HG03103 (cell line): ENCODE data around the gene CFAP43.
A peak's percentile ranks its signal among the peaks of the same experiment; 100 is the strongest.
"Not testable (repeated sequence)": the region's sequence is repeated elsewhere in the genome, so short reads cannot be mapped to it uniquely, and the experiment has no call there.

Experiments
- ATAC-seq: cut with Tn5 transposase; IDR thresholded peaks from one replicate; pipeline ENCODE4 v1.9.1; 2021; ENCODE audit warnings: low read depth; ENCODE audit not compliant: unreplicated experiment

Gene CFAP43

DNA sequence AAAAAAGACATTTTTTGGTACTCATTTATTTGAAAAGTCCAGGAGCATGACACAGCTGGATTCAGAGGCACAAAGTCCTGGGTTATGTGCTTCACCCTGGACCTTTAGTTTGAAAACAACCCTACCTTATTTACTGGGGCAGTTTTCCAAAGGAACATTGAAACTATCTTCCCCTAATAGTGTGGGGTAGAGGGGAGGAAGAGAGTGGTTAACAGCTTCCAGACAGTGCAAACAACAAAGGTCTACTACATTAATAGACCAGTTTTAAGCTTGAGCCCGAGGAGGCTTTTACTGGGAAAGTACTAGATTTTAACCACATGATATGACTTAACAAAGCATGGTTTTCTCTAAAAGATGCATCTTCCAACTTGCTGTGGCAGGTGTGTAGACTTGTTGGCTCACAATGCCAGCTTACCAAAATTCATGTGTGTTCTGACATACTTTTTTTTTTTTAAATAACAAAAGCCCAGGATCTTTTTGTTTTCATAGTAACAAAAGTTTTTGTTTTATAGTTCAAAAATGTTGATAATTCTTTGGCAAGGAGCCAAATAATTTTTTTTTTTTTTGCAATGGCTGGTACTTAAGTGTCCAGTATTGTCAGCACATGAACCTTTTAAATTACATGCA lies 24.3 kb upstream of the CFAP43 start:
- no peak for ATAC-seq

- no peak for ATAC-seq
These were observed 23.3 kb upstream of the CFAP43 start for GRCh38 chr10:104255311-104255981.

DNA sequence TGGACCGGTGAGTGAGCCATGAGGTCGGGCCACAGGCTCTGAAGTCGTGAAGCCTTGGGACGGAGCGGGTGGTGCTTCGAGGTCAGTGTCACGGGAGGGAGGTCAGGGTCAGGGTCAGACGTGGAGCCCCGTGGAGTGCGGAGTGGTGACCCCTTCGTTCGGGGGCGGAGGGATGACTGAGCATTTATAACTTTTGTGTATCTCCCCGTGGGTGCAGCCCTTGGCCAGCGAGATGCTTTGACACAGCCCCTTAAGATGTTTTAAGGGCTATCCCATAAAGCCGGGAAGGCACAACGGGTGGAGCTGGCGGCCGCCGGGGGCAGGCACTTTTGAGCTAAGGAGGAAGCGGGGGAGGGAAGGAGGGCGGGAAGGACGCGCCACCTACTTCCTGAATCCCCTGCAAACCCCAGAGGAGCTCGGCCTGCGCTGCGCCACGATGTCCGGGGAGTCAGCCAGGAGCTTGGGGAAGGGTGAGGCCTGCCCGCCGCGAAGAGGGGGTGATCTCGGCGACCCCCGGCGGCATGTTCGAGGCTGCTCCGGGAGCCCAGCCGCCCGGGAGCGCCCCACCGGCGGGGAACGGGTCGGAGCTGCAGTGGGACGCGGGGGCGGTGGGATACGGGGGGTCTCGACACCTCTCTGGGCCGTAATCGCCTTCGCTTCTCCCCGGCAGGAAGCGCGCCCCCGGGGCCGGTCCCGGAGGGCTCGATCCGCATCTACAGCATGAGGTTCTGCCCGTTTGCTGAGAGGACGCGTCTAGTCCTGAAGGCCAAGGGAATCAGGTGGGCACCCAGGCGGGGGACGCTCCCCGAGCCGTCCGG lies 22.5 kb upstream of the CFAP43 start, which contains the start of gene GSTO1:
TSS of gene GSTO1 (plus strand) at position 400 of the 818 bp plus-strand sequence. CDS start at position 437, 37 bp downstream.
- ATAC-seq: peak; percentile 83

- no peak for ATAC-seq
These were observed 21.6 kb upstream of the CFAP43 start for GRCh38 chr10:104253606-104254410.

DNA sequence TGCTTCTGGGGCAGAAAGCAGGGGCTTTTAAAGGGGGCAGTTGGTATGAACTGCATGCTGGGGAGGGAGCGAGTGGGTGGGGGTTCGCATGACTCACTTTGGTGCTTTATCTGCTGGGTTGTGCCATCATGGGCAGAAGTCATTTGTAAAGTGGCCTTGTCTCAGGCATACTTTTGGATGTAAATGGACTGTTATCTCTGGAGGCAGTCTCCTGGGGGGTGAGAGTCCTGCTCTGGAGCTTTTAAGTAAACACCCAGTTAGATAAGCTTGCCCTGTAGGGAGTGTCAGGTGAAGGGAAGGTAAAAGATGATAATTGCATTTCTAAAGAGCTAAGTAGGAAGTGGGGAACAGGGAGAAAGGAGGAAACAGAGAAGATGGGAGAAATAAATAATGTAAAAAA lies 20.9 kb upstream of the CFAP43 start:
- ATAC-seq: no peak

DNA sequence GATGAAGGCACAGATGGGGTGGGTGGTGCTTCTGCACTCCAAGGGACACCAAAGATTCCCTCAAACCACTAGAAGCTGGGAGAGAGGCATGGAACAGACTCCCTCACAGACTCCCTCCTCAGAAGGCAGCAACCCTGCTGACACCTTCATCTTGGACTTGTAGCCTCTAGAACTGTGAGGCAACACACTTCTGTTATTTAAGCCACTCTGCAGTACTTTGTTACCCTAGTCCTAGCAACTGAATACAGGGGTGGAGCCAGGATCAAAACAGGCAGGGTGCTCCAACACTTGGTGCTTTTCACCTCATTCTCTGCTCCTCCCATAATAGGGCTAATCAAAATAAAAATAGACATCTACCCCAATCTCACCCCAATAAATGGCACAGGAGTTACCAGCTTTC lies 20.2 kb upstream of the CFAP43 start:
- ATAC-seq: no peak

DNA sequence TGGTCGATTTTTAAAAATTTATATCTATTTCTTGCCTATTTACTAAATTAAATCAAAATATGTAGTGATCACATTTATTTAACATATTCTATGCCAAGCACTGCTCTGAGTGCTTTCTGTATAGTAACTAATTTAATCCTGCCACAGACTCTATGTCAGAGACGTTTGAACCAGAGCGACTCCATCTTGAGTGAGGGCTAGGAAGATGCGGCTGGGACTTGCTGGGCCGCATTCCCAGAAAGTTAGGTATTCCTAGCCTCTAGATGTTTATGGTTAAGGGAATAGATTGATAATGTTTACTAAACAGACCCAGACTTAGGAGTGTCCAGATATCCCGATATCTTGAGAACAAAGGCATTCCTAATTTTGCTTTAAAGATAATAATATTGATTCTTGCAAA lies 19.3 kb upstream of the CFAP43 start:
- no peak for ATAC-seq

- ATAC-seq: no peak
These were observed 18.2 kb upstream of the CFAP43 start for GRCh38 chr10:104250371-104250770.

DNA sequence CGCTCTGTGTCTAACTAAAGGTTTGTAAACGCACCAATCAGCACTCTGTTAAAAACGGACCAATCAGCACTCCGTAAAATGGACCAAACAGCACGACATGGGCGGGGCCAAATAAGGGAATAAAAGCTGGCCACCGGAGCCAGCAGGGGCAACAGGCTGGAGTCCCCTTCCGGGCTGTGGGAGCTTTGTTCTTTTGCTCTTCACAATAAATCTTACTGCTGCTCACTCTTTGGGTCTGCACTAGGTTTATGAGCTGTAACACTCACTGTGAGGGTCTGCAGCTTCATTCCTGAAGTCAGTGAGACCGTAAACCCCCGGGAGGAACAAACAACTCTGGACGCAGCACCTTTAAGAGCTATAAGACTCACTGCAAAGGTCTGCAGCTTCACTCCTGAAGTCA lies 16.8 kb upstream of the CFAP43 start:
- not testable (repeated sequence) for ATAC-seq

GRCh38 chr10:104247513-104248146 lies 15.5 kb upstream of the CFAP43 start:
- no peak for ATAC-seq

GRCh38 chr10:104246976-104247375 lies 14.8 kb upstream of the CFAP43 start:
- no peak for ATAC-seq

DNA sequence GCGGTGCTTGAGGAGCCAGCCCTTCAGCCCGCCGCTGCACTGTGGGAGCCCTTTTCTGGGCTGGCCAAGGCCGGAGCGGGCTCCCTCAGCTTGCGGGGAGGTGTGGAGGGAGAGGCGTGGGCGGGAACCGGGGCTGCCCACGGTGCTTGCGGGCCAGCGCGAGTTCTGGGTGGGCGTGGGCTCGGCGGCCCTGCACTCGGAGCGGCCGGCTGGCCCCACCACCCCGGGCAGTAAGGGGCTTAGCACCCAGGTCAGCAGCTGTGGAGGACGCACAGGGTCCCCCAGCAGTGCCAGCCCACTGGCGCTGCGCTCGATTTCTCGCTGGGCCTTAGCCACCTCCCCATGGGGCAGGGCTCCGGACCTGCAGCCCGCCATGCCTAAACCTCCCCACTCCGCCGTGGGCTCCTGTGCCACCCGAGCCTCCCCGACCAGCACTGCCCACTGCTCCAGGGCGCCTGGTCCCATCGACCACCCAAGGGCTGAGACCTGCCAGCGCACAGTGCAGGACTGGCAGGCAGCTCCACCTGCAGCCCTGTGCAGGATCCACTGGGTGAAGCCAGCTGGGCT lies 13.0 kb upstream of the CFAP43 start:
- ATAC-seq: no peak

GRCh38 chr10:104243512-104243911 lies 11.3 kb upstream of the CFAP43 start:
- no peak for ATAC-seq

GRCh38 chr10:104243009-104243408 lies 10.8 kb upstream of the CFAP43 start:
- not testable (repeated sequence) for ATAC-seq

DNA sequence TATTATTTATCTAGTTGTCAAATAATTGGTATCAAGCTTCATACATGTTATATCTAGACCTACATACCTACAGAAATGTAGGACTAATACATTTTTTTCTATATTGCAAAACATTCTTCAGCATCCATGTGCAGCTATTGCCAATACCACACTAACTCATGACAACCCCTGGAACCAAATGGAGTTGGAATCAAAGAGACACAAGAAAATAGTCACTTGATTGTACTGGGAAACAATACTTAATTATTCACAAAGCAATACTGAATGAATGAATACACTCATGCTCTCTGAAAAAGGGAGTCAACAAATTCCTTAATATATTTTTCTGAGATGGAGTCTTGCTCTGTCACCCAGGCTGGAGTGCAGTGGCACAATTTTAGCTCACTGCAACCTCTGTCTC lies 10.4 kb upstream of the CFAP43 start:
- no peak for ATAC-seq

DNA sequence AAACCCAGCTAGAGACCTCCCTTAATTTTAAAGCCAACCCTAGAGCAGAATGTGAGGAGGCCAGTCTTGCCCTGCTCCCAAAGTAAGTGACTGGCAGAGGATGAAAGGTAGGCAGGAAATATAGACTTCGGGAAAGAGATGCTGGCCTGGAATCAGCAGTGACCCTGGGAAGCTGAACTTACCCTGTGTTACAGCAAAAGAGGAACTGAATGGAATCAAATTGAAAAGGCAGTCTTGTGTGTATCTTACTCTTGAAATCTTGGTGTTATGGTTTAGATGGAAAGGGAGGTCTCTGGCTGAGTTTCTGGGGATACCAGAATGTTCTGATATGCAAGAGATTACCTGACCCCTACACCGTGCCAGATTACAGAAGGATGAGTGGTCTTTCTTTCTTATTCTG lies 7.9 kb upstream of the CFAP43 start:
- no peak for ATAC-seq

GRCh38 chr10:104235801-104236200 lies 3.6 kb upstream of the CFAP43 start:
- no peak for ATAC-seq

DNA sequence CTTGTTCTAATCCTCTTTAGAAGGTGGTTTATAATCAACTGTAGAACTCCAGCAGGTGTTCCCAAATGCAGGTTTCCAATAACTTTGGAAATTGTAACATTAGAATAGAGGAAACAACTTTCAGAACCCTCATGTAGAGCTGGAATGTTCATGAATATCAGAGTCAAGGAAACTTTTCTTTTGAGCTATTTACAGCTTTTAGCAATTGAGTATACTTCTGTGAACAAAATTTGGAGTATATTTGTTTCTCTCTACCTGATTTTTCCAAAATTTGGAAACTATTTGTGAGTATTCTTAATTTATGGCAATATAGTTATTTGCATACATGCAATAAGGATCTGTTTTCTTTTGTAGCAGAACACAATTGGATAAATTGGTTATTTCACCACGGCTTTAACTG lies 2.8 kb upstream of the CFAP43 start:
- ATAC-seq: no peak

DNA sequence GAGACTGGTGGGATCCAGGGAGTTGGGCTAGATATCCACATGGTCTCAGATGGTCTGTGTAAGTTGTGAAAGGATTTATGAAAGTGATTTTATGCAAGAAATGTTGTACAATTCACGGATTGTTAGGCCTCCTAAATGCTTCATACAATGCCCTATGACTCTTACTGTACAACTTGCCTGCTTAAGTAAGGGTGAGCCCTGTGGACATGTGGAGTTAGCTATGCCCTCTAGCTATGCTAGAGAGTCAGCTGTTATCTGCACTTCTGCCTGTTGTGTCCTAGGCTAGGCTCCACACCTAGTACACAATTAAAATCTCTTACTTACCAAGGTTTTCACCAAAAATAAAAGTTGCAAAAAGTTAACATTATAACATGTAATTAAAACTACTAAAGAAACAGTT lies 1.7 kb upstream of the CFAP43 start:
- ATAC-seq: no peak

DNA sequence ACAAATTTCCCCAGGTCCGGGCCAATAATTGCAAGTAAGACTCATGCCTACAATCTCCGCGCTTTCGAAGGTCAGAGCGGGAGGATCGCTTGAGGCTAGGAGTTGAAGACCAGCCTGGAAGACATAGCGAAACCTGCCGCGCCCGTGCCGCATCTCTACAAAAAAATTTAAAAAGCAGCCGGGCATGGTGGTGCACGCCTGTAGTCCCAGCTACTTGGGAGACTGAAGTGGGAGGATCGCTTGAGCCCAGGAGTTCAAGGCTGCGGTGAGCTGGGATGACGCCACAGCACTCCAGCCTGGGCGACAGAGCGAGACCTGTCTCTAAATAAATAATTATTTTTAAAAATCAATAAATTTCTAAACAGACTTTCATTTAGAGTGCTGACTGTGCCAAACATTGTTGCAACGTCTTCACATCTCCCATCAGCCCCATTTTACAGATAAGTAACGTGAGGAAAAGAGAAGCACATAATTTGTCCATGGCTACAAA lies 494 bp upstream of the CFAP43 start:
- peak; percentile 17 for ATAC-seq
